Frontal cortex (tissue), 4 donors: ENCODE measurements around the gene SLC12A1. TPM values are rescaled to one million over a fixed set of nuclear protein-coding genes. Genes with fewer than 3 reads are reported as not detected.

Source experiments
- DNase-seq, 2 donors: peaks; one replicate each; pipeline ENCODE4 v3.0.0; 2012; ENCODE audit warnings: low spot score in 2 of 2
- FAIRE-seq: peaks from 2 replicates; lab custom pipeline; 2012; peaks lifted over from hg19 to GRCh38; lab: Jason Lieb, UNC
- total RNA-seq: library from RNA; depleted of rRNA; stranded (reverse); fragments of >200 nt; gene quantifications from one replicate; pipeline ENCODE4 v1.2.3, GENCODE V29; 2014
- donor health status: control.
- donor health status: control.
- donor health status: control.

SLC12A1 gene
- total RNA-seq: 1.6 TPM

GRCh38 chr15:48205981-48206380, at the start of gene SLC12A1:
SLC12A1 (plus strand) TSS chr15:48206302; CDS start chr15:48207720, 1,418 bp downstream.
- FAIRE-seq (no peak), DNase-seq (no peak)

GRCh38 chr15:48168616-48169015, 37.5 kb upstream of the SLC12A1 start:
- no peak for FAIRE-seq
- DNase-seq: no peak

- DNase-seq: no peak
- FAIRE-seq: no peak
Observed at GRCh38 chr15:48170981-48171380, 35.1 kb upstream of the SLC12A1 start.

- FAIRE-seq (no peak), DNase-seq (no peak)
Observed at GRCh38 chr15:48175126-48175525, 31.0 kb upstream of the SLC12A1 start.

- no peak for FAIRE-seq
- DNase-seq: no peak
Observed at GRCh38 chr15:48176112-48176511, 30.0 kb upstream of the SLC12A1 start.

- DNase-seq (no peak), FAIRE-seq (no peak)
Observed at GRCh38 chr15:48176957-48177356, 29.1 kb upstream of the SLC12A1 start.

GRCh38 chr15:48177383-48177765, 28.7 kb upstream of the SLC12A1 start:
- FAIRE-seq (no peak), DNase-seq (peak; percentile 14)

- no peak for FAIRE-seq
- peak; percentile 58 to 64 for DNase-seq
Observed at GRCh38 chr15:48177766-48178647, 28.1 kb upstream of the SLC12A1 start, which contains the start of gene MYEF2. MYEF2 (minus strand) TSS chr15:48178295; CDS start chr15:48178237, 58 bp downstream.

GRCh38 chr15:48178648-48178931, 27.5 kb upstream of the SLC12A1 start:
- FAIRE-seq (no peak), DNase-seq (no peak)

GRCh38 chr15:48182749-48183148, 23.4 kb upstream of the SLC12A1 start:
- FAIRE-seq (no peak), DNase-seq (no peak)

GRCh38 chr15:48185529-48185928, 20.6 kb upstream of the SLC12A1 start:
- DNase-seq (no peak), FAIRE-seq (no peak)

- FAIRE-seq: no peak
- DNase-seq: no peak
Observed at GRCh38 chr15:48186271-48186670, 19.8 kb upstream of the SLC12A1 start.

GRCh38 chr15:48190932-48191573, 15.0 kb upstream of the SLC12A1 start:
- FAIRE-seq: no peak
- peak in 1 of 2 donors; percentile 22 for DNase-seq

- FAIRE-seq: no peak
- DNase-seq: no peak
Observed at GRCh38 chr15:48191574-48192225, 14.4 kb upstream of the SLC12A1 start, which contains the start of gene CTXN2. CTXN2 (plus strand) TSS chr15:48191665; CDS start chr15:48201301, 9,636 bp downstream.

- FAIRE-seq: no peak
- DNase-seq: no peak
Observed at GRCh38 chr15:48202068-48202467, 4.0 kb upstream of the SLC12A1 start.

- peak; percentile 50 for FAIRE-seq
- DNase-seq: no peak
Observed at GRCh38 chr15:48221261-48221660, 15.2 kb downstream of the SLC12A1 start.

- FAIRE-seq: no peak
- DNase-seq: no peak
Observed at GRCh38 chr15:48221885-48222284, 15.8 kb downstream of the SLC12A1 start.

- FAIRE-seq: no peak
- no peak for DNase-seq
Observed at GRCh38 chr15:48222627-48223026, 16.5 kb downstream of the SLC12A1 start.

- FAIRE-seq: no peak
Observed at GRCh38 chr15:48225771-48226170, 19.7 kb downstream of the SLC12A1 start.

GRCh38 chr15:48230498-48230897, 24.4 kb downstream of the SLC12A1 start:
- DNase-seq: no peak
- FAIRE-seq: no peak

More at GRCh38 chr15:48225771-48226170, 19.7 kb downstream of the SLC12A1 start:
- DNase-seq: no peak

- FAIRE-seq (no peak), DNase-seq (no peak)
Observed at GRCh38 chr15:48233246-48233645, 27.1 kb downstream of the SLC12A1 start.
